T-helper 1 cell treated with Interleukin-12 subunit alpha and Interleukin-12 subunit beta and Interleukin-4 antibody, amounts not matched to agents 30 ng/mL and 1 ng/mL, for 36 hours (primary cell): ENCODE data around the gene FHIT. TPM values are rescaled to one million over a fixed set of nuclear protein-coding genes. Genes with fewer than 3 reads are reported as not detected.

Source experiments
- intact Hi-C: fragments of 100-400 bp; cut with micrococcal nuclease; formaldehyde crosslinking; loops from one replicate; pipeline ENCODE4 v1.15.1; 2024
- total RNA-seq: library from RNA; stranded (reverse); gene quantifications from 2 replicates; pipeline ENCODE4 v1.2.3, GENCODE V29; 2022

The FHIT gene
- total RNA-seq, 1 donor from 2014 or later = 40.4 TPM

DNA sequence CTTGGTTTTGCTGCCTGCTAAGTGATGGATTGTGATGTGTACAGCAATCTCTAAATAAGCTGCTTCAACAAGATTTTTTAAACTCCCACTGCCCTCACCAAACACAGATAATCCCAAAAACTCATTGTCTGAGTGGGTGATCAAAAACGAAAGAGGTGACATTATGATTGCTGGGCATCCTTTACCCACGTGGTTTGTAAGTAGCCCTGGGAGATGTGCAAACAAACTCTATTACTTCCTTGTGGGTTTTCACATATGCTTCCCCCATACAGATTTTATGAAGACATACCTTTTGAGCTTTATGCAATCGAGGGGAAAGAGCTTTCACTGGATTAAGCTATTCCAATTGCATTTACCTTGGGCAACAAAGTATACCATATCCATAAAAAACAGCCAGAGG lies 1000.4 kb downstream of the FHIT start:
- intact Hi-C loops = no loop called here

GRCh38 chr3:60250206-60250605 lies 1001.0 kb downstream of the FHIT start:
- intact Hi-C loops = no loop called here

DNA sequence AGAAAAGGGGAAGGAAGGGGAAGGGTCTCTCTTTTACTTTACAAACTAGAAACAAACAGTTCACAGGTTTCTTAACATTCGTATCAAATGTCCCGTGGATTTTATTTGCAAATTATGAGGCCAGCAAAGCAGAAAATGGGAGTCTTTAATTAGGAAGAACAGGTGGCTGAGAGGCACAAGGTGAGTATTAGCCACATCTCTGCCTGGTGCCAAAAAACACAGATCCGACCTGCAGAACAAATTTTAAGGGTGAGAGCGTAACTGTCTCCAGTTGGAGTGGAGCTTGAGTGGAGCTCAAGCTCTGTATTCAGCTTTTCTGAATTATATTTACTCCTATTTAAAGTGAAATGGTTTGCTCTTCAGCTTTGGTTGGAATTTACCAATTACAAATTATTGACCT lies 1004.9 kb downstream of the FHIT start:
- intact Hi-C loops = no loop called here

DNA sequence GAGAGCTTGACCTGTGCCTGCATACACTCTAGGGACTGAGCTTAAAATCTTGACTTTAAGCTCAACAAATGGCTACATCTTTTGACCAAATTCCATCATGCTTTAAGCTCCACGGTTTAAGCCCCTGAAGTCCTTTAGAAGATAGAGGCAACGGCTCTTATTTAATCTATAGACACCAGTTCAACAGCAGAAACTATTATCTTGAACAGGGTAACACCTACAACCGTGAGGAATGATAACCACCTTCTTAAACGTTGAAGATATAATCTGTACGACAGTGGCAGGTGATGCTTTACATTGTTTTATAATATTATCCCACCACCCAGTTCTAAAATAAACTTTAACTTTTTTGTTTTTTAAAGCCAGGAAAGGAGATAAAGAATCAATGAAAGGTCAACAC lies 1007.8 kb downstream of the FHIT start:
- intact Hi-C loops = no loop called here

DNA sequence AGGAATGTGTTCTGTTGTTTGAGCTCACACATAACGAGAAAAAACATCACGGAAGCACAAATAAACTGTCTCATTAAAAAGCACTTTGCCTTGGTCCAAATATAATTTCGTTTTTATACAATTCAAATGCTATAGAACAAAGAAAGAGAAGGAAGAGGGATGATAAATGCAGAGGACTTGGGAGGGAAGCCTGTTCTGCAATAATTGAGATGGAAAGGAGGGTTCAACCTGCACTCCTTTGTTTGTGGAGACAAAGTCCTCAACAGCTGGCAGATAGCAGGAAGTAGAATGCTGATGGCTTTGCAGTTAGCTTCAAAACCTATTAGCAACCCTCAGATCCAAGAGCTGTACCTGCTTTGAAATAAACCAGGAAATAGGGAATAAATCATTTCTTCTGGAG lies 1010.8 kb downstream of the FHIT start:
- intact Hi-C loops = no loop called here

DNA sequence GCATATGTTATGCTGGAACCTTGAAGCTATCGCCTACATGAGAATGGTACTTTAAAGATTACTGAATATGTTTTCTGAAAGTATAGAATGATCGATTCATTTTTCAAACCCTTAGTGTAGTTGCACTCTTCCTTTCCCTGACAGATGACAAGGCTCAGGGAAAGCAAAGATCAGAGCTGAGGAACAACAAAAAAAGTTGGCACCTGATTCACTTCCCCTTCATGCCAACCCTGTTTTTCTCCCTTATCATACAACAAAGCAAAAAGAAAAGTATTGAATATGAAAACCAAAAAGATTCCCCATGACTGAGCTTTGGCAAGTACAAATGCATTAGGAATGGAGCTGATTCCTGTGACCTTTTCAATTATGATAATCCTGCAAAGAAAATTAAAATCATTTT lies 1012.7 kb downstream of the FHIT start:
- intact Hi-C loops = no loop called here

DNA sequence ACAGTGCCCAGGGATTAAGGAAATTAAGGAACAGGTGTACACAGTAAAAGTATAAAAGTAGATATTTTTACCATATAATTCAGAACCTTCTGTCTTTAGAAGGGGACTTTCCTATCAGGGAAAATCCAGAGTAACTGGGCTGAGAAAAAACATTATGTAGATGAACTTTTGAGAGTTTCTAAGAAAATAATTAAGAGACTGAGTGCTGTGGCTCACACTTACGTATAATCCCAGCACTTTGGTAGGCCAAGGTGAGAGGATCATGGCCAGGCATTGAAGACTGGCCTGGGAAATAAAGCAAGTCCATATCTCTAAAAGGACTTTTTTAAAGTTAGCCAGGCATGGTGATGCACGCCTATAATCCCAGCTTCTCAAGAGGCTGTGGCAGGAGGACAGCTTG lies 1021.8 kb downstream of the FHIT start:
- intact Hi-C loops = no loop called here

- intact Hi-C loops = no loop called here
Observed at GRCh38 chr3:60228823-60229222, 1022.4 kb downstream of the FHIT start.

DNA sequence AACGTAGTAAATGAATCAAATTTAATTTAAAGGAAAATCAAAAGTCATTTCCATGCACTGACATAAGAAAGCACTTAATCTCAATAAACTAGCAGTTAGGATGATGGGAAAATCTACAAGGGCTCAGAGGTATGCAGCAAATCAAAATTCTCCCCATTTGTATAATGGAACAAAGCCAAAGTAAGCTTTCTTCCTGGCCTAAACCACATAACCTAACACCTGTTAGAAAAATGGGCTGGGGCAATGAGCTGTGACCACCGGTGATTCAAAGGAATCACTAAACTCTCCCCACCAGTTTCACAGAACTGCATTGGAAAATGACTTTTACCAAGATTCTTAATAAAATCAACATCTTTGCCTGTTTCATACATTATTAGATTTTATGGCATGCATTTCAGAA lies 1024.3 kb downstream of the FHIT start:
- intact Hi-C loops = no loop called here

GRCh38 chr3:60225848-60226247 lies 1025.4 kb downstream of the FHIT start:
- intact Hi-C loops = no loop called here

DNA sequence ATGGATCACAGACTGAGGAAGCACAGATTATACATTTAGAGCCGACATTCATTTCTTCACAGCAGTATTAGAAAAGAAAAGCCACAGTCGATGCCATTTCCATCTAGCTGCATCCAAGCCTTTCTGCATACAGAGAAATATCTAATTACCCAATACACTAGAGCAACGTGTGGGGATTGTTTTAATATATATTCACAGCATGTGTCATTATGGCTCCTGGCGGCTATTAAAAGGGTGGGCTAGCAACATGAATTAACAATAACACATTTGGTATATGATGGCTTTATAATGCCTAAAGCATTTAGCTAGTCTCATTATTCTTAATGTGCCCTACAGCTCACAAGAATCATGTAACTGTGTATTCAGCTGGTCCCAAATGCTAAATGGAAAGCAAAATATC lies 1030.5 kb downstream of the FHIT start:
- intact Hi-C loops = no loop called here

- intact Hi-C loops = no loop called here
Observed at GRCh38 chr3:60219501-60219900, 1031.8 kb downstream of the FHIT start.

- intact Hi-C loops = no loop called here
Observed at GRCh38 chr3:60217156-60217911, 1033.9 kb downstream of the FHIT start.

- intact Hi-C loops = no loop called here
Observed at GRCh38 chr3:60216462-60217075, 1034.7 kb downstream of the FHIT start.

GRCh38 chr3:60215946-60216345 lies 1035.3 kb downstream of the FHIT start:
- intact Hi-C loops = no loop called here

DNA sequence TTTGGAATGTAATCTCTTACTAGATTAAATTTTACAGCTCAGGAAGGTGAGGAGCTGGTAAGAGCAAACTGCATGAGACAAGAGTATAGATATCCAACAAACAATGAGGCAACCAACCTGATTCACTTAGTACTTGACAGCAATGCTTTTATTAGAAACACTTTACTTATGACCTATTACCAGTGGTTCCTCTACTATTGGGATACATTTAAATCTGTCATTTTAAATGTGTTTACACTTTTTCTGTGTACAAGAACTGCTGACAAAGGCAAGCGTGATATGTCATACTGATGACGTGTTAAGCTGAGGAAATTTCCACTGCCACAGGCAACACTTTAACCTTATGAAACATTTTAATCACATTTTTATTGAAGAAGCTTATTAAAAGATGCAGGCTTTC lies 1043.3 kb downstream of the FHIT start:
- intact Hi-C loops = no loop called here

DNA sequence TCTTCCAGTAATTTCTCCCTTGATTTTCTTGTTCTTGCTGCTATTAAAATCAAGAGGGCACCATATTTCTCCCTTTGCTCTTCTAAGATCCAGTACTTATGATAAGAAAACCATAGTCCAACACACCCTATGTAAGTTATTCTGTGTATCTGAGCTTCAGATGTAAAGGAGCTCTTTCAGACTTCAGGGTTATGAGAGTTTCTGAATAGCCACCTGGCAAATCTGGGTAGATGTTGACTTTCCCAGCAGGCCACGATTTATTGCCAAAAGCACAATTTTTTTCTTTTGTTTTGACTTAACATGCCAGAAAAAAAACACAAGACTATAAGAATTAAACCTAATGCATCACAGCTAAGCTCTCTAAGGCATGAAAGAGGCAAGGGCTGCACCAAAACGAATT lies 1045.0 kb downstream of the FHIT start:
- intact Hi-C loops = no loop called here

- intact Hi-C loops = no loop called here
Observed at GRCh38 chr3:60202052-60202726, 1049.1 kb downstream of the FHIT start.

- intact Hi-C loops = loop anchor here (10.0 kb wide), 2 partner anchors 625 to 1055 kb away; partner anchors contain the start of gene FHIT
Observed at GRCh38 chr3:60199306-60199705, 1051.9 kb downstream of the FHIT start.

GRCh38 chr3:60198179-60198720 lies 1053.0 kb downstream of the FHIT start:
- intact Hi-C loops = loop anchor here (10.0 kb wide), 2 partner anchors 623 to 1057 kb away; partner anchors contain the start of gene FHIT

- intact Hi-C loops = loop anchor here (2.0 to 10.0 kb wide), 4 partner anchors 112 to 1062 kb away; partner anchors contain the start of gene FHIT
Observed at GRCh38 chr3:60192297-60193114, 1058.7 kb downstream of the FHIT start.
